AG09309 (cell line): Measurements from ENCODE around the gene TCN1.
"Not testable (repeated sequence)": the region's sequence is repeated elsewhere in the genome, so short reads cannot be mapped to it uniquely, and the experiment has no call there.

ENCODE experiments used
- DNase-seq: peaks from one replicate; pipeline ENCODE4 v3.0.0-alpha.2; 2010; ENCODE audit warnings: low read depth
- H3K4me3 ChIP-seq: 2 replicates; pipeline ENCODE4 v1.5.1; 2011; ENCODE audit warnings: mild to moderate bottlenecking, low read depth, low read length, moderate library complexity; ENCODE audit not compliant: control insufficient read depth
- TF ChIP-seq, protein P1 (sequence below): IDR thresholded peaks from 2 replicates; pipeline ENCODE4 v1.5.1; 2011; ENCODE audit warnings: mild to moderate bottlenecking, low read depth, low read length, inconsistent platforms; ENCODE audit not compliant: insufficient read depth, control insufficient read depth; ENCODE audit errors: missing control alignments

Gene TCN1, protein sequence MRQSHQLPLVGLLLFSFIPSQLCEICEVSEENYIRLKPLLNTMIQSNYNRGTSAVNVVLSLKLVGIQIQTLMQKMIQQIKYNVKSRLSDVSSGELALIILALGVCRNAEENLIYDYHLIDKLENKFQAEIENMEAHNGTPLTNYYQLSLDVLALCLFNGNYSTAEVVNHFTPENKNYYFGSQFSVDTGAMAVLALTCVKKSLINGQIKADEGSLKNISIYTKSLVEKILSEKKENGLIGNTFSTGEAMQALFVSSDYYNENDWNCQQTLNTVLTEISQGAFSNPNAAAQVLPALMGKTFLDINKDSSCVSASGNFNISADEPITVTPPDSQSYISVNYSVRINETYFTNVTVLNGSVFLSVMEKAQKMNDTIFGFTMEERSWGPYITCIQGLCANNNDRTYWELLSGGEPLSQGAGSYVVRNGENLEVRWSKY

DNA sequence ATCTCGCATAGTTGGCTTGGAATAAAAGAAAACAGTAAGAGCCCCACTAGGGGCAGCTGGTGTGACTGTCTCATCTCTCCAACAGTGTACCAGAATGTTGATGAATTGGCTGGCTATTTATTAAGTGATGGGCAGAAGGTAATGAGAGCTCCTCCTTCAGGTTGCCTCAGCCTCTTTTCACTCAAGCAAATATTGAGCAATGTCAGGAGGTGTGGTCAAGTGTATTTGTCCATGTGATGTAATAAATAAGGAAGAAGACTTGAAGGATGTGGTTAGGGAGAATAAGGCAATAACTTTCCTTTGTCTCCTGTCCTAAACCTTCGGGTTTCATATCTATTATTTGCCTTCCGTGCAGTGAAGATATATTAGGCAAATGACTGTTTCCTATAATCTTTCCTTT, at the start of gene TCN1:
TSS of gene TCN1 (minus strand) at position 91 of the 400 bp plus-strand sequence. CDS start at position 74, 17 bp downstream.
- DNase-seq: no peak

DNA sequence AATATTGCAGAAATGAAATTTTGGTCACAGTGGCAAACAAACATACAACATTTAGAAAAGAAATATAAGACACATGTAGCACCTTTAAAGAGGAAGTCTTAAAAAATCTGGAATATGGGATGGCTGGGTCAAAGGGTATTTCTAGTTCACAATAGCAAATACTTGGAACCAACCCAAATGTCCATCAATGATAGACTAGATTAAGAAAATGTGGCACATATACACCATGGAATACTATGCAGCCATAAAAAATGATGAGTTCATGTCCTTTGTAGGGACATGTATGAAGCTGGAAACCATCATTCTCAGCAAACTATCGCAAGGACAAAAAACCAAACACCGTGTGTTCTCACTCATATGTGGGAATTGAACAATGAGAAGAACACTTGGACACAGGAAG, 37.3 kb upstream of the TCN1 start:
- H3K4me3 ChIP-seq, DNase-seq: not testable (repeated sequence)

More for the DNA sequence above, at the start of gene TCN1:
- TF ChIP-seq, protein P1, sequence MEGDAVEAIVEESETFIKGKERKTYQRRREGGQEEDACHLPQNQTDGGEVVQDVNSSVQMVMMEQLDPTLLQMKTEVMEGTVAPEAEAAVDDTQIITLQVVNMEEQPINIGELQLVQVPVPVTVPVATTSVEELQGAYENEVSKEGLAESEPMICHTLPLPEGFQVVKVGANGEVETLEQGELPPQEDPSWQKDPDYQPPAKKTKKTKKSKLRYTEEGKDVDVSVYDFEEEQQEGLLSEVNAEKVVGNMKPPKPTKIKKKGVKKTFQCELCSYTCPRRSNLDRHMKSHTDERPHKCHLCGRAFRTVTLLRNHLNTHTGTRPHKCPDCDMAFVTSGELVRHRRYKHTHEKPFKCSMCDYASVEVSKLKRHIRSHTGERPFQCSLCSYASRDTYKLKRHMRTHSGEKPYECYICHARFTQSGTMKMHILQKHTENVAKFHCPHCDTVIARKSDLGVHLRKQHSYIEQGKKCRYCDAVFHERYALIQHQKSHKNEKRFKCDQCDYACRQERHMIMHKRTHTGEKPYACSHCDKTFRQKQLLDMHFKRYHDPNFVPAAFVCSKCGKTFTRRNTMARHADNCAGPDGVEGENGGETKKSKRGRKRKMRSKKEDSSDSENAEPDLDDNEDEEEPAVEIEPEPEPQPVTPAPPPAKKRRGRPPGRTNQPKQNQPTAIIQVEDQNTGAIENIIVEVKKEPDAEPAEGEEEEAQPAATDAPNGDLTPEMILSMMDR: no peak
- H3K4me3 ChIP-seq: no peak within 1 kb of the TSS

DNA sequence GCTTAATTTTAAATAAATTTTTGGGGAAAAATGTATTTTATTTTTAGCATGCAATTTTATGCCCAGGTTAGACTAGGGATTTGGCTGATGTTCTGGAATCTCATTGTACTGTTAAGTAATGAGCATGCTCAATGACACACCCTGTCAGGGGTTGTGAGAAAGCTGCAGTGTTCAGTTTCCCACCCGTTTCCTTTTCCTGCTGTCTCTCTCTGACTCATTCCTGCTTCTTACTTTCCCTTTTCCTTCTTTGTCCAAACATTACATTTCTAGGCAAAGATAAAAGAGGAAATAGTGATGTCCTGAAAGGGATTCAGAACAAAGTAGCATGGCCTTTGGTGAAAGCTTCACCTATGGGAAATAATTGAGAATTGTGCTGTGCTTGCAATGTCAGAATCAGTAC, 35.0 kb upstream of the TCN1 start:
- DNase-seq: no peak
- TF ChIP-seq, protein P1: no peak
- H3K4me3 ChIP-seq: no peak overlapping the region

DNA sequence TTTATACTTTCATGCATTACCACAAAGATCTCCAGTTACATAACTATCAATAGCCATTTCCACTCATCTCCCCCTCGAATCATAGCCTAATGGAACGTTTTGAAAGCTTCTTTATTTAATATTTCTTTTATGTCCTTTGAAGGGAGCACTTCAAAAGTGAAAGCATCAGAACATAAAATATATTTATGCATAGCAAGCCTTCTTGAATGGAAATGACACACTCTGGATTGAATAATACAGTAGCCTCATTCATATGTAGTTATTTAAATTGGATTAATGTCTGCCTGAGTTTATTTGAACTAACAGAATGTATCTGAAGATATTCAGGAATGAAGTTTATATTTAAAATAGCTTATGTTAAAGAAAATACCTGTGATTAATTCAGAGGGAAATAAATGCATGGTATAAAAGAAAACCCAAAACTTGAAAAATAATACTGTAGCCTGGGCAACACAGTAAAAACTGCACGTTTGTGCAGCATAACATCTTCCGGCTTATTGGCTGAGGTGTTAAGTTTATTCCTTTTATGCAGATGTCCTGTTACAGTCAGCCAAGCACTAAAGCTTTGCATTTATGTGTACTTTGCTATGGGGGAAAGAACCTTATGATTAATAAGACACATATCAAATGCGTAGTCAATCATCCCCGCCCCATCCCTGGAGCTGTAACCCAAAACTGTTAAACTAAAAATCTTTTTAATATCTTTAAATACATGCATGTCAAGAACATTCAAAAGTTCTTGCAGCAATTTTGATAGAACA, 34.3 kb upstream of the TCN1 start:
- DNase-seq: no peak
- no peak overlapping the region for H3K4me3 ChIP-seq
- TF ChIP-seq, protein P1: no peak

DNA sequence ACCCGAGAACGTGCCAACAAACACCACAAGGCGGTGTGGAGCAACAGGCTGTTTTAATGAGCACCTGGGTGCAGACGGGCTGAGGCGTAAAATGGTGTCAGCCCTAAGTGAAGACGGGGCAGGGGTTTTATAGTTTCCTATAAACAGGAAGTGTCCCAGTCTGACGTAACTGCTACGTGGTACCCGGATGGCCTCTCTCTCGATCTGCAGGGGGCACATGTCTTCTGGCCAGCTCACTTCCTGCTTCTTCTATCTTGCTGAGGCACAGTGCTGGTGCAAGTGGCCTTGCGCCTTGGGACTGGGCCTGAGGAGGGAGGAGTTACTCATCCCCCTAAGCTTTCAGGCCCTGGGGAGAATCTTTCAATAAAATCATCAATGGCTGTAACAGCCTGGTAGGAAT, 33.2 kb upstream of the TCN1 start:
- DNase-seq: no peak
- H3K4me3 ChIP-seq: no peak overlapping the region
- TF ChIP-seq, protein P1: no peak

DNA sequence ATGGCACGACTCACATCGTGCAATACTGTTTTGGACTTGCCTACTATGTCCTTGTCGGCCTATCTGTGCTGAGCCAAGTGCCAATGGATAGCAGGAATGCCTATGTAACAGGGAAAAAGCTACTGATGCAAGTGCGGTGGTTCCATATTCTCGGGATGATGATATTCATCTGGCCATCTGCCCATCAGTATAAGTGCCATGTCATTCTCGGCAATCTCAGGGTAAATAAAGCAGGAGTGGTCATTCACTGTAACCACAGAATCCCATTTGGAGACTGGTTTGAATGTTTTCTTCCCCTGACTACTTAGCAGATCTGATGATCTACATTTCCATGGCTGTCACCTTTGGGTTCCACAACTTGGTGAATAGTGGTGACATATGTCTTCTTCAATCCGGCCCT, 32.4 kb upstream of the TCN1 start:
- TF ChIP-seq, protein P1: no peak
- no peak for DNase-seq
- no peak overlapping the region for H3K4me3 ChIP-seq

DNA sequence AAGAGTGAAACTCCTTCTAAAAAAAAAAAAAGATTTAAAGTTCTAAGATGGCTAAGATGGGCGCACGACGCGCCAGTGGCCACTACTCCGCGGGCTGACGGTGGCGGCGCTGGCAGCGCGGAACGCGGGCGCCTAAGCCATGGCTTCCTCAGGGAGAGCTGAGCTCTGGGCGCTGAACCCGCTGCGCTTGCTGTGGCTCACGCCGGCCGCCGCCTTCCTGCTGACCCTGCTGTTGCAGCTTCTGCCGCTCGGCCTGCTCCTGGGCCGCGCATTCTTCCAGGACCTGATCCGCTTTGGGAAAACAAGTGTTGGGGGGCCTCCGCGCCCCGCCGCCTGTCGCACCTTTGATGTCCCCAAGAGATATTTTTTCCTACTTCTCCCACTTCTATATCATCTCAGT, 31.8 kb upstream of the TCN1 start:
- DNase-seq: no peak
- TF ChIP-seq, protein P1: no peak
- no peak overlapping the region for H3K4me3 ChIP-seq
